Stimulated activated CD8-positive, alpha-beta memory T cell treated with anti-CD3 and anti-CD28 coated beads, Interleukin-7, amount 100 ng/mL, for 4 hours (primary cell): ENCODE results near the gene PCDHGA8.
"Not testable (repeated sequence)": the region's sequence is repeated elsewhere in the genome, so short reads cannot be mapped to it uniquely, and the experiment has no call there.

Source experiments
- DNase-seq, 2 donors: peaks; one replicate each; pipeline ENCODE4 v3.0.0-alpha.2; 2020; ENCODE audit warnings: low read depth in 2 of 2

The PCDHGA8 gene

DNA sequence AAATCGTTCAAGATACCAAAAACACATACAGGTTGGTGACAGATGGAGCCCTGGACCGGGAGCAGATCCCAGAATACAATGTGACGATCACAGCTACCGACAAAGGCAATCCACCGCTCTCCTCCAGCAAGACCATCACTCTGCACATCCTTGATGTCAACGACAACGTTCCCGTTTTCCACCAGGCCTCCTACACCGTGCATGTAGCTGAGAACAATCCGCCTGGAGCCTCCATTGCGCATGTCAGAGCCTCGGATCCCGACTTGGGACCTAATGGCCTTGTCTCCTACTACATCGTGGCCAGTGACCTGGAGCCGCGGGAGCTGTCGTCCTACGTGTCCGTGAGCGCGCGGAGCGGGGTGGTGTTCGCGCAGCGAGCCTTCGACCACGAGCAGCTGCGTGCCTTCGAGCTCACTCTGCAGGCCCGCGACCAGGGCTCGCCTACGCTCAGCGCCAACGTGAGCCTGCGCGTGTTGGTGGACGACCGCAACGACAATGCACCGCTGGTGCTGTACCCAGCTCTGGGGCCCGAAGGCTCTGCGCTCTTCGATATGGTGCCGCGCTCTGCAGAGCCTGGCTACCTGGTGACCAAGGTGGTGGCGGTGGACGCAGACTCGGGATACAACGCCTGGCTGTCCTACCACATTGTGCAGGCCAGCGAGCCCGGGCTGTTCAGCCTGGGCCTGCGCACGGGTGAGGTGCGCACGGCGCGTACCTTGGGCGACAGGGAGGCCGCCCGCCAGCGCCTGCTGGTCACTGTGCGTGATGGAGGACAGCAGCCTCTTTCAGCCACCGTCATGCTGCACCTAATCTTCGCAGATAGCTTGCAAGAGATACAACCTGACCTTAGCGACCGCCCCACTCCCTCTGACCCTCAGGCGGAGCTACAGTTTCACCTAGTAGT, 20.6 kb upstream of the PCDHGA8 start:
- DNase-seq, result no peak

DNA sequence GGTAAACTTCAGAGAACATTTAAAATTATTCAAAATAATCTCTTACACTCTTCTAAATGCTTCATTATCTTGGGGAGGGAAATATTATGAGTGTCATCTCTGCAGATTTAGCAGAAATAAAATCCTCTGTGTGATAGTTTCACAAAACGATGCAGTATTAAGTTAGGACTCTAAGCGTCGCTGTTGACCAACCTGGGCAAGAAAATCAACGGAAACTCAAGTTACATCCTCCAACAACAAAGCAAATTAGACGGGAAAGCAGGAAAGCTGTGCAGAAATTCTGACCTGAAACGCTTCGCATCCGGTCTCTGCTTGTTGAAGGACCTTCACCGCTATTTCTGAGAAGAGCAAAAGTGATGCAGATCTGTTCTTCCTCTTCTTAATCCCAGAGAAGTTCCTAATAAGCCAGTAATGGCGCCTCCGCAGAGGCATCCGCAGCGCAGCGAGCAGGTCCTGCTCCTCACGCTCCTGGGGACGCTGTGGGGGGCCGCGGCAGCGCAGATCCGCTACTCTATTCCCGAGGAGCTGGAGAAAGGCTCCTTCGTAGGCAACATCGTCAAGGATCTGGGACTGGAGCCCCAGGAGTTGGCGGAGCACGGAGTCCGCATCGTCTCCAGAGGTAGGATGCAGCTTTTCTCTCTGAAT, 18.6 kb upstream of the PCDHGA8 start, which contains the start of gene PCDHGA6:
Gene PCDHGA6, plus strand, starts transcription at position 219 of the 645 bp plus-strand sequence. Its CDS starts 193 bp downstream, at position 412.
- DNase-seq, result no peak

DNA sequence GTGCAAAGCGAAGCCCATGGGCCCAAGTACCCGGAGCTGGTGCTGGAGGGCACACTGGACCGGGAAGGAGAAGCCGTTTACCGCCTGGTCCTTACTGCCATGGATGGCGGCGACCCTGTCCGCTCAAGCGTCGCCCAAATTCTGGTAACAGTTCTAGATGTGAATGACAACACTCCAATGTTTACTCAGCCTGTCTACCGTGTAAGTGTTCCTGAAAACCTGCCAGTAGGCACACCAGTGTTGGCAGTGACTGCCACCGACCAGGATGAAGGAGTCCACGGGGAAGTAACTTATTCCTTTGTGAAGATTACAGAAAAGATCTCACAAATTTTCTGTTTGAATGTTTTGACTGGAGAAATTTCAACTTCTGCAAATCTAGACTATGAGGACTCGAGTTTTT, 17.8 kb upstream of the PCDHGA8 start:
- no peak for DNase-seq

DNA sequence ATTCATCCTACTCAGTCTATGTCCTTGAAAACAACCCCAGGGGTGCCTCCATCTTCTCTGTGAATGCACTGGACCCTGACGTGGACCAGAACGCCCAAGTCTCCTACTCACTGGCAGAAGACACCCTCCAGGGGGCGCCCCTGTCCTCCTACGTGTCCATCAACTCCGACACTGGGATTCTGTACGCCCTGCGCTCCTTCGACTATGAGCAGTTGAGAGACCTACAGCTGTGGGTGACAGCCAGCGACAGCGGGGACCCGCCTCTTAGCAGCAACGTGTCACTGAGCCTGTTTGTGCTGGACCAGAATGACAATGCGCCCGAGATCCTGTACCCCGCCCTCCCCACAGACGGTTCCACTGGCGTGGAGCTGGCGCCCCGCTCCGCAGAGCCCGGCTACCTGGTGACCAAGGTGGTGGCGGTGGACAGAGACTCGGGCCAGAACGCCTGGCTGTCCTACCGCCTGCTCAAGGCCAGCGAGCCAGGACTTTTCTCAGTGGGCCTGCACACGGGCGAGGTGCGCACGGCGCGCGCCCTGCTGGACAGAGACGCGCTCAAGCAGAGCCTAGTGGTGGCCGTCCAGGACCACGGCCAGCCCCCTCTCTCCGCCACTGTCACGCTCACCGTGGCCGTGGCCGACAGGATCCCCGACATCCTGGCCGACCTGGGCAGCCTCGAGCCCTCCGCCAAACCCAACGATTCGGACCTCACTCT, 16.8 kb upstream of the PCDHGA8 start:
- DNase-seq, result not testable (repeated sequence)

DNA sequence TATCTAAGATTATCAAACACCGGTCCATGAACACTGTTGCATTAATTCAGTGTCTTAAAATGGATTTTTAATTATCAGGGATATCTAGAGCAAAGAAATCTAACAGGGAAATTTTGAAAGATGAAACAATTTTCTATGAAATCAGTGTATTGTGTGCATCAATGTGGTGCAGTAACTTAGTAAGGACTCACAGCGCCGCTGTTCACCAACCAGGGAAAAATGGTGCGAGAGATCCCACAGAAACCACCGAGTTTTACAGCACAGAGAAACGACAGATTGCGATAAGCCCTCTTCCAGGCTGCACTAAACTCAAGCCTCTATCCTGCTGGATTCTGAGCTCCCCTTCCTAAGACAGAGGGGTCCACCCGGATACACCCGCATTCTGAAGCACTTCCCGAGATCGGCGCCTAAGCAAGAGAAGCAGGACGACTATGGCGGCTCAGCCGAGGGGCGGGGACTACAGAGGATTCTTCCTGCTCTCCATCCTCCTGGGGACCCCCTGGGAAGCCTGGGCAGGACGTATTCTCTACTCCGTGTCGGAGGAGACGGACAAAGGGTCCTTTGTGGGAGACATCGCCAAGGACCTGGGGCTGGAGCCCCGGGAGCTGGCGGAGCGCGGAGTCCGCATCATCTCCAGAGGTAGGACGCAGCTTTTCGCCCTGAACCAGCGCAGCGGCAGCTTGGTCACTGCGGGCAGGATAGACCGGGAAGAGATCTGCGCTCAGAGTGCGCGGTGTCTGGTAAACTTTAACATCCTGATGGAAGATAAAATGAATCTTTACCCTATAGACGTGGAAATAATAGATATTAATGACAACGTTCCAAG, 9.8 kb upstream of the PCDHGA8 start, which contains the start of gene PCDHGA7:
Gene PCDHGA7, plus strand, starts transcription at position 274 of the 826 bp plus-strand sequence. Its CDS starts 158 bp downstream, at position 432.
- DNase-seq, result no peak

DNA sequence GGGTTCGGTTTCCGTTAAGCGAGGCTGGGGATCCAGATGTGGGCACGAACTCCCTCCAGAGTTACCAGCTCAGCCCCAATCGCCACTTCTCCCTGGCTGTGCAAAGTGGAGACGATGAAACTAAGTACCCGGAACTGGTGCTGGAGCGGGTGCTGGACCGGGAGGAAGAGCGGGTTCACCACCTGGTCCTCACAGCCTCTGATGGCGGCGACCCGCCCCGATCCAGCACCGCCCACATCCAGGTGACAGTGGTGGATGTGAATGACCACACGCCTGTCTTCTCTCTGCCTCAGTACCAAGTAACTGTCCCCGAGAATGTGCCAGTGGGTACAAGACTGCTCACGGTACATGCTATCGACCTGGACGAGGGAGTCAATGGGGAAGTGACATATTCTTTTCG, 9.1 kb upstream of the PCDHGA8 start:
- no peak for DNase-seq

DNA sequence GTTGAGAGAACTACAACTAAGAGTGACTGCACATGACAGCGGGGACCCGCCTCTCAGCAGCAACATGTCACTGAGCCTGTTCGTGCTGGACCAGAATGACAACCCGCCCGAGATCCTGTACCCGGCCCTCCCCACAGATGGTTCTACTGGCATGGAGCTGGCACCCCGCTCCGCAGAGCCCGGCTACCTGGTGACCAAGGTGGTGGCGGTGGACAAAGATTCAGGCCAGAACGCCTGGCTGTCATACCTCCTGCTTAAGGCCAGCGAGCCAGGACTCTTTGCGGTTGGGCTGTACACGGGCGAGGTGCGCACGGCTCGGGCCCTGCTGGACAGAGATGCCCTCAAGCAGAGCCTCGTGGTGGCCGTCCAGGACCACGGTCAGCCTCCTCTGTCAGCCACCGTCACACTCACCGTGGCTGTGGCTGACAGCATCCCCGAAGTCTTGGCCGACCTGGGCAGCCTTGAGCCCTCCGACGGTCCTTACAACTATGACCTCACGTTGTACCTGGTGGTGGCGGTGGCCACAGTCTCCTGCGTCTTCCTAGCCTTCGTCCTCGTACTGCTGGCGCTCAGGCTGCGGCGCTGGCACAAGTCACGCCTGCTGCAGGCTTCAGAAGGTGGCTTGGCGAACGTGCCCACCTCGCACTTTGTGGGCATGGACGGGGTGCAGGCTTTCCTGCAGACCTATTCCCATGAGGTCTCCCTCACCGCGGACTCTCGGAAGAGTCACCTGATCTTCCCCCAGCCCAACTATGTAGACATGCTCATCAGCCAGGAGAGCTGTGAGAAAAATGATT, 7.8 kb upstream of the PCDHGA8 start:
- DNase-seq, result no peak

DNA sequence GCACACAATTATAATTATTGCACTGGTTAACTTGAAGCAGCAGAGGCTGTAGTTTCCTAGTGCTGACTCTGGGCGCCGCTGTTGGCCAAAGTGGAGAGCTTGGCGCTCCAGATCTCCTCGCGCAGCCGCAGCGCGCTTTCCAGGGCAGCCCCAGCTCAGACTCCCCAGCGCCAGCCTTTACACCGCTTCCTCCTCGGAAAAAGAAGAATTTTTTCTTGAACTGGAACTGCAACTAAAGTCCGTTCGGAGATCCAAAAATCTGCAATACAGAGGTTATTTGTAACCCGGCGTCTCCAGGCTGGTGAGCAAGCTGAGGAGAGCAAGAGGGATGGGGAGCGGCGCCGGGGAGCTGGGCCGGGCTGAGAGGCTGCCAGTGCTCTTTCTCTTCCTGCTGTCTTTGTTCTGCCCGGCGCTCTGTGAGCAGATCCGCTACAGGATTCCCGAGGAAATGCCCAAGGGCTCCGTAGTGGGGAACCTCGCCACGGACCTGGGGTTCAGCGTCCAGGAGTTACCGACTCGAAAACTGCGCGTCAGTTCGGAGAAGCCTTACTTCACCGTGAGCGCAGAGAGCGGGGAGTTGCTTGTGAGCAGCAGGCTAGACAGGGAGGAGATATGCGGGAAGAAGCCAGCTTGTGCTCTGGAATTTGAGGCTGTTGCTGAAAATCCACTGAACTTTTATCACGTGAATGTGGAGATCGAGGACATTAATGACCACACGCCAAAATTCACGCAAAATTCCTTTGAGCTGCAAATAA, 4.7 kb upstream of the PCDHGA8 start, which contains the start of gene PCDHGB4:
Gene PCDHGB4, plus strand, starts transcription at position 142 of the 755 bp plus-strand sequence. Its CDS starts 187 bp downstream, at position 329.
- DNase-seq, result not testable (repeated sequence)

DNA sequence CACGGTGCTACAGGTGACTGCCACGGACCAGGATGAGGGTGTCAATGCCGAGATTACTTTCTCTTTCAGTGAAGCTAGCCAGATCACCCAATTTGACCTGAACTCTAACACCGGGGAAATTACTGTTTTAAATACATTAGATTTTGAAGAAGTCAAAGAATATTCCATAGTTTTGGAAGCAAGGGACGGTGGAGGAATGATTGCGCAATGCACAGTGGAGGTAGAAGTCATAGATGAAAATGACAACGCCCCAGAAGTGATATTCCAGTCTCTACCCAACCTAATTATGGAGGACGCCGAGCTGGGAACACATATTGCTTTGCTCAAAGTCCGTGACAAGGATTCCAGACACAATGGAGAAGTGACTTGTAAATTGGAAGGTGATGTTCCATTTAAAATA, 3.8 kb upstream of the PCDHGA8 start:
- DNase-seq, result no peak

DNA sequence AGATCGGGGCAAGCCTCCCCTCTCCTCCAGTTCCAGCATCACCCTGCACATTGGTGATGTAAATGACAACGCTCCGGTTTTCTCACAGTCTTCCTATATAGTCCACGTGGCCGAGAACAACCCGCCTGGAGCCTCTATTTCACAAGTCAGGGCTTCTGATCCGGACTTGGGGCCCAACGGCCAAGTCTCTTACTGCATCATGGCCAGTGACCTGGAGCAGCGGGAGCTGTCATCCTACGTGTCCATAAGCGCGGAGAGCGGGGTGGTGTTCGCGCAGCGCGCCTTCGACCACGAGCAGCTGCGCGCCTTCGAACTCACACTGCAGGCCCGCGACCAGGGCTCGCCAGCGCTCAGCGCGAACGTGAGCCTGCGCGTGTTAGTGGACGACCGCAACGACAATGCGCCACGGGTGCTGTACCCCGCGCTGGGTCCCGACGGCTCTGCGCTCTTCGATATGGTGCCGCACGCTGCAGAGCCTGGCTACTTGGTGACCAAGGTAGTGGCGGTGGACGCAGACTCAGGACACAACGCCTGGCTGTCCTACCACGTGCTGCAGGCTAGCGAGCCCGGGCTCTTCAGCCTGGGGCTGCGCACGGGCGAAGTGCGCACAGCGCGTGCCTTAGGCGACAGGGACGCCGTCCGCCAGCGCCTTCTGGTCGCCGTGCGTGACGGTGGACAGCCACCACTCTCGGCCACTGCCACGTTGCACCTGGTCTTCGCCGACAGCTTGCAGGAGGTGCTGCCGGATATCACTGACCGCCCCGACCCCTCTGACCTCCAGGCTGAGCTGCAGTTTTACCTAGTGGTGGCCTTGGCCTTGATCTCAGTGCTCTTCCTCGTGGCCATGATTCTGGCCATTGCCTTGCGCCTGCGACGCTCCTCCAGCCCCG, 3.0 kb upstream of the PCDHGA8 start:
- no peak for DNase-seq

DNA sequence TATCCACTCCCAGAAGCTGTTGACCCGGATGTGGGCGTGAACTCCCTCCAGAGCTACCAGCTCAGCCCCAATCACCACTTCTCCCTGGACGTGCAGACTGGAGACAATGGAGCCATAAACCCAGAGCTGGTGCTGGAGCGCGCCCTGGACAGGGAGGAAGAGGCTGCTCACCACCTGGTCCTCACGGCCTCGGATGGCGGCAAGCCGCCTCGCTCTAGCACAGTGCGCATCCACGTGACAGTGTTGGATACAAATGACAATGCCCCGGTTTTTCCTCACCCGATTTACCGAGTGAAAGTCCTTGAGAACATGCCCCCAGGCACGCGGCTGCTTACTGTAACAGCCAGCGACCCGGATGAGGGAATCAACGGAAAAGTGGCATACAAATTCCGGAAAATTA, 834 bp downstream of the PCDHGA8 start:
- no peak for DNase-seq

DNA sequence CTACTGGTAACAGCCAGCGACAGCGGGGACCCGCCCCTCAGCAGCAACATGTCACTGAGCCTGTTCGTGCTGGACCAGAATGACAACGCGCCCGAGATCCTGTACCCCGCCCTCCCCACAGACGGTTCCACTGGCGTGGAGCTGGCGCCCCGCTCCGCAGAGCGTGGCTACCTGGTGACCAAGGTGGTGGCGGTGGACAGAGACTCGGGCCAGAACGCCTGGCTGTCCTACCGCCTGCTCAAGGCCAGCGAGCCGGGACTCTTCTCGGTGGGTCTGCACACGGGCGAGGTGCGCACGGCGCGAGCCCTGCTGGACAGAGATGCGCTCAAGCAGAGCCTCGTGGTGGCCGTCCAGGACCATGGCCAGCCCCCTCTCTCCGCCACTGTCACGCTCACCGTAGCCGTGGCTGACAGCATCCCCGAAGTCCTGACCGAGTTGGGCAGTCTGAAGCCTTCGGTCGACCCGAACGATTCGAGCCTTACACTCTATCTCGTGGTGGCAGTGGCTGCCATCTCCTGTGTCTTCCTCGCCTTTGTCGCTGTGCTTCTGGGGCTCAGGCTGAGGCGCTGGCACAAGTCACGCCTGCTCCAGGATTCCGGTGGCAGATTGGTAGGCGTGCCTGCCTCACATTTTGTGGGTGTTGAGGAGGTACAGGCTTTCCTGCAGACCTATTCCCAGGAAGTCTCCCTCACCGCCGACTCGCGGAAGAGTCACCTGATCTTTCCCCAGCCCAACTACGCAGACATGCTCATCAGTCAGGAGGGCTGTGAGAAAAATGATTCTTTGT, 2.2 kb downstream of the PCDHGA8 start:
- not testable (repeated sequence) for DNase-seq

DNA sequence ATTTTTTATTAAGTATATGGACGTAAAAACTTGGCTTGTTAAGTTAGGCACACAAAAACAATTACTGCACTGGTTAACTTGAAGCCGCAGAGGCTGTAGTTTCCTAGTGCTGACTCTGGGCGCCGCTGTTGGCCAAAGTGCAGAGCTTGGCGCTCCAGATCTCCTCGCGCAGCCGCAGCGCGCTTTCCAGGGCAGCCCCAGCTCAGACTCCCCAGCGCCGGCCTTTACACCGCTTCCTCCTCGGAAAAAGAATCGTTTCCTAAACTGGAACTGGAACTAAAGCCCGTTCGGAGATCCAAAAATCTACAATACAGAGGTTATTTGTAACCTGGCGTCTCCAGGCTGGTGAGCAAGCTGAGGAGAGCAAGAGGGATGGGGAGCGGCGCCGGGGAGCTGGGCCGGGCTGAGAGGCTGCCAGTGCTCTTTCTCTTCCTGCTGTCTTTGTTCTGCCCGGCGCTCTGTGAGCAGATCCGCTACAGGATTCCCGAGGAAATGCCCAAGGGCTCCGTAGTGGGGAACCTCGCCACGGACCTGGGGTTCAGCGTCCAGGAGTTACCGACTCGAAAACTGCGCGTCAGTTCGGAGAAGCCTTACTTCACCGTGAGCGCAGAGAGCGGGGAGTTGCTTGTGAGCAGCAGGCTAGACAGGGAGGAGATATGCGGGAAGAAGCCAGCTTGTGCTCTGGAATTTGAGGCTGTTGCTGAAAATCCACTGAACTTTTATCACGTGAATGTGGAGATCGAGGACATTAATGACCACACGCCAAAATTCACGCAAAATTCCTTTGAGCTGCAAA, 5.5 kb downstream of the PCDHGA8 start, which contains the start of gene PCDHGB5:
Gene PCDHGB5, plus strand, starts transcription at position 192 of the 796 bp plus-strand sequence. Its CDS starts 181 bp downstream, at position 373.
- not testable (repeated sequence) for DNase-seq

DNA sequence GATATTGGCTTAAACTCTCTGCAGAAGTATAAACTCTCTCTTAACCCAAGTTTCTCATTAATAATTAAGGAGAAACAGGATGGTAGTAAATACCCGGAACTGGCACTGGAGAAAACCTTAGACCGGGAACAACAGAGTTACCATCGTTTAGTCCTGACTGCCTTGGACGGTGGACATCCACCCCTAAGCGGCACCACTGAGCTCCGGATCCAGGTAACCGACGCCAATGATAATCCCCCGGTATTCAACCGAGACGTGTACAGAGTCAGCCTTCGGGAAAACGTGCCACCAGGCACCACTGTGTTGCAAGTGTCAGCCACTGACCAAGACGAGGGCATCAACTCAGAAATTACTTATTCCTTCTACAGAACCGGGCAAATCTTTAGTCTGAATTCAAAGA, 6.2 kb downstream of the PCDHGA8 start:
- no peak for DNase-seq

DNA sequence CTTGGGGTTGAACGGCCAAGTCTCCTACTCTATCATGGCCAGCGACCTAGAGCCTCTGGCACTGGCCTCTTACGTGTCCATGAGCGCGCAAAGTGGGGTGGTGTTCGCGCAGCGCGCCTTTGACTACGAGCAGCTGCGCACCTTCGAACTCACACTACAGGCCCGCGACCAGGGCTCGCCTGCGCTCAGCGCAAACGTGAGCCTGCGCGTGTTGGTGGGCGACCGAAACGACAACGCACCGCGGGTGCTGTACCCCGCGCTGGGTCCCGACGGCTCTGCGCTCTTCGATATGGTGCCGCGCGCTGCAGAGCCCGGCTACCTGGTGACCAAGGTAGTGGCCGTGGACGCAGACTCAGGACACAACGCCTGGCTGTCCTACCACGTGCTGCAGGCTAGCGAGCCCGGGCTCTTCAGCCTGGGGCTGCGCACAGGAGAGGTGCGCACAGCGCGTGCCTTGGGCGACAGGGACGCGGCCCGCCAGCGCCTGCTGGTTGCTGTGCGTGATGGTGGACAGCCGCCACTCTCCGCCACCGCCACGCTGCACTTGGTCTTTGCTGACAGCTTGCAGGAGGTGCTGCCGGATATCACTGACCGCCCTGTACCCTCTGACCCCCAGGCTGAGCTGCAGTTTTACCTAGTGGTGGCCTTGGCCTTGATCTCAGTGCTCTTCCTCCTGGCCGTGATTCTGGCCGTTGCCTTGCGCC, 7.3 kb downstream of the PCDHGA8 start:
- no peak for DNase-seq
